Osteocyte (in vitro differentiated cells): ENCODE results near the gene GPR158. TPM values are rescaled to one million over a fixed set of nuclear protein-coding genes. Genes with fewer than 3 reads are reported as not detected.

Experiments
- DNase-seq: peaks from one replicate; pipeline ENCODE4 v3.0.0; 2021; ENCODE audit warnings: mixed read lengths; ENCODE audit not compliant: unreplicated experiment; ENCODE audit errors: extremely low spot score
- H3K27ac Mint-ChIP-seq: one replicate; pipeline ENCODE4 v1.8.0; 2021; ENCODE audit warnings: mild to moderate bottlenecking, mixed read lengths; ENCODE audit not compliant: unreplicated experiment
- H3K27me3 Mint-ChIP-seq: one replicate; pipeline ENCODE4 v1.8.0; 2021; ENCODE audit warnings: mixed read lengths; ENCODE audit not compliant: unreplicated experiment
- H3K36me3 Mint-ChIP-seq: one replicate; pipeline ENCODE4 v1.8.0; 2021; ENCODE audit warnings: mixed read lengths; ENCODE audit not compliant: unreplicated experiment
- H3K4me1 Mint-ChIP-seq: one replicate; pipeline ENCODE4 v1.8.0; 2021; ENCODE audit warnings: mixed read lengths; ENCODE audit not compliant: unreplicated experiment
- H3K4me3 Mint-ChIP-seq: one replicate; pipeline ENCODE4 v1.8.0; 2021; ENCODE audit warnings: mild to moderate bottlenecking, moderate library complexity, mixed read lengths; ENCODE audit not compliant: unreplicated experiment
- H3K9me3 Mint-ChIP-seq: one replicate; pipeline ENCODE4 v1.8.0; 2021; ENCODE audit warnings: mixed read lengths; ENCODE audit not compliant: unreplicated experiment
- CTCF ChIP-seq: fragments of 200-600 bp; sonication (generic); IDR thresholded peaks from 2 replicates; pipeline ENCODE4 v1.5.0; 2021; ENCODE audit warnings: antibody characterized with exemption, mild to moderate bottlenecking, moderate library complexity
- total RNA-seq: library from RNA; stranded (reverse); gene quantifications from 2 replicates; pipeline ENCODE4 v1.2.1, GENCODE V29; 2021

Gene GPR158
- total RNA-seq, 1 donor from 2014 or later: 0.19 TPM

GRCh38 chr10:25627606-25628005, 452.8 kb downstream of the GPR158 start:
- H3K4me1 Mint-ChIP-seq: no peaks in the 10 kb centered on the region
- H3K27me3 Mint-ChIP-seq: no peaks in the 10 kb centered on the region
- no peak overlapping the region for H3K27ac Mint-ChIP-seq
- no peak overlapping the region for H3K4me3 Mint-ChIP-seq
- TF ChIP-seq CTCF: no peak
- H3K36me3 Mint-ChIP-seq: no peaks in the 10 kb centered on the region
- DNase-seq: no peak
- H3K9me3 Mint-ChIP-seq: peaks cover 12% of the 10 kb centered on the region

GRCh38 chr10:25629333-25629732, 454.5 kb downstream of the GPR158 start:
- no peaks in the 10 kb centered on the region for H3K36me3 Mint-ChIP-seq
- DNase-seq: no peak
- H3K4me1 Mint-ChIP-seq: no peaks in the 10 kb centered on the region
- H3K9me3 Mint-ChIP-seq: peaks cover 14% of the 10 kb centered on the region
- no peak overlapping the region for H3K4me3 Mint-ChIP-seq
- TF ChIP-seq CTCF: no peak
- H3K27me3 Mint-ChIP-seq: no peaks in the 10 kb centered on the region
- no peak overlapping the region for H3K27ac Mint-ChIP-seq

- Mint-ChIP-seq H3K9me3 (peaks cover 10% of the 10 kb centered on the region), H3K27ac (no peak overlapping the region), H3K4me1 (no peaks in the 10 kb centered on the region), H3K27me3 (no peaks in the 10 kb centered on the region), H3K4me3 (no peak overlapping the region), H3K36me3 (no peaks in the 10 kb centered on the region)
- DNase-seq: no peak
- TF ChIP-seq CTCF: no peak
Observed at GRCh38 chr10:25631471-25631870, 456.7 kb downstream of the GPR158 start.

- Mint-ChIP-seq H3K27ac (no peak overlapping the region), H3K4me1 (no peaks in the 10 kb centered on the region), H3K4me3 (no peak overlapping the region), H3K9me3 (peaks cover 10% of the 10 kb centered on the region), H3K36me3 (no peaks in the 10 kb centered on the region), H3K27me3 (no peaks in the 10 kb centered on the region)
- no peak for DNase-seq
- TF ChIP-seq CTCF: no peak
Observed at GRCh38 chr10:25632802-25633201, 458.0 kb downstream of the GPR158 start.

GRCh38 chr10:25633542-25633941, 458.7 kb downstream of the GPR158 start:
- DNase-seq: no peak
- Mint-ChIP-seq H3K9me3 (peaks cover 10% of the 10 kb centered on the region), H3K4me1 (no peaks in the 10 kb centered on the region), H3K36me3 (no peaks in the 10 kb centered on the region), H3K27me3 (no peaks in the 10 kb centered on the region), H3K4me3 (no peak overlapping the region), H3K27ac (no peak overlapping the region)
- TF ChIP-seq CTCF: no peak
